ENCODE measurements around the gene TMED4.

GRCh38 chr7:44615149-44615611 is 33.1 kb upstream of the TMED4 start:
- TF ChIP-seq CTCF (IDR thresholded peaks at IDR 0.05; ENCODE audit: low read depth, low read length): no peak
- no peak for TF ChIP-seq EZH2phosphoT487 (IDR thresholded peaks at IDR 0.05; ENCODE audit: low read depth)

Data from OCI-LY3 (cell line).